Epidermal melanocyte (primary cell): ENCODE results near the gene GBGT1.
"Not testable (repeated sequence)": the region's sequence is repeated elsewhere in the genome, so short reads cannot be mapped to it uniquely, and the experiment has no call there.

ENCODE experiments used
- DNase-seq: peaks from one replicate; pipeline ENCODE4 v3.0.0; 2011; ENCODE audit warnings: low spot score; ENCODE audit not compliant: insufficient read length

Gene GBGT1

DNA sequence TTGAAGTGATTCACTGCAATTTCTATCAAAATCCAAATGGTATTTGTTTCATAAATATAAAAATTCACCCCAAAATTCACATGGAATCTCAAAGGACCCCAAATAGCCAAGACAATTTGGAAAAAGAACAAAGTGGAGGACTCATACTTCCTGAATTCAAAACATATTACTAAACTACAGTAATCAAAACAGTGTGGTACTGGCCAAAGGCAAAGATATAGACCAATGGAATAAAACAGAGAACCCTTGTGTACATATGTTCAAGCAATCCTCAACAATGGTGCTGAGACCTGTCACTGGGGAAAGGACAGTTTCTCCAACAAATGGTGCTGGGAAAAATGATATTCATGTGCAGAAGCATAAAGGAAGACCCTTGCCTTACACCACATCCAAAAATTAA is 31.3 kb upstream of the GBGT1 start:
- DNase-seq, result no peak

DNA sequence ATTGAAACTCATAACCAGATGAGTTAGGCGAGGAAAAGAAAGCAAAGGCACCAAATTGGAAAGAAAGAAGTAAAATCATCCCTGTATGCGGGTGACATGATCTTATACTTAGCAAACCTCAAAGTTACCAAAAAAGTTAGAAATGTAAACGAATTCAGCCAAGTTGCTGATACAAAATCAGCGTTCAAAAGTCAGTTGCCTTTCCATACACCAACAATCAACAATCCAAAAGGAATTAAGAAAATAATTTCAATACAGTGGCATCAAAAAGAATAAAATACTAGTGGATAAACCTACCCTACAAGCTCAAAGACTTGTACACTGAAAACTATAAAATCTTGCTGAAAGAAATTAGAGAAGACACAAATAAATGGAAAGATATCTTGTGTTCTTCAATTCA is 30.9 kb upstream of the GBGT1 start:
- no peak for DNase-seq

GRCh38 chr9:133191989-133192388 is 28.3 kb upstream of the GBGT1 start:
- DNase-seq, result no peak

- DNase-seq, result no peak
Measured at GRCh38 chr9:133189826-133190225, 26.1 kb upstream of the GBGT1 start.

- no peak for DNase-seq
Measured at GRCh38 chr9:133188843-133189180, 25.1 kb upstream of the GBGT1 start.

DNA sequence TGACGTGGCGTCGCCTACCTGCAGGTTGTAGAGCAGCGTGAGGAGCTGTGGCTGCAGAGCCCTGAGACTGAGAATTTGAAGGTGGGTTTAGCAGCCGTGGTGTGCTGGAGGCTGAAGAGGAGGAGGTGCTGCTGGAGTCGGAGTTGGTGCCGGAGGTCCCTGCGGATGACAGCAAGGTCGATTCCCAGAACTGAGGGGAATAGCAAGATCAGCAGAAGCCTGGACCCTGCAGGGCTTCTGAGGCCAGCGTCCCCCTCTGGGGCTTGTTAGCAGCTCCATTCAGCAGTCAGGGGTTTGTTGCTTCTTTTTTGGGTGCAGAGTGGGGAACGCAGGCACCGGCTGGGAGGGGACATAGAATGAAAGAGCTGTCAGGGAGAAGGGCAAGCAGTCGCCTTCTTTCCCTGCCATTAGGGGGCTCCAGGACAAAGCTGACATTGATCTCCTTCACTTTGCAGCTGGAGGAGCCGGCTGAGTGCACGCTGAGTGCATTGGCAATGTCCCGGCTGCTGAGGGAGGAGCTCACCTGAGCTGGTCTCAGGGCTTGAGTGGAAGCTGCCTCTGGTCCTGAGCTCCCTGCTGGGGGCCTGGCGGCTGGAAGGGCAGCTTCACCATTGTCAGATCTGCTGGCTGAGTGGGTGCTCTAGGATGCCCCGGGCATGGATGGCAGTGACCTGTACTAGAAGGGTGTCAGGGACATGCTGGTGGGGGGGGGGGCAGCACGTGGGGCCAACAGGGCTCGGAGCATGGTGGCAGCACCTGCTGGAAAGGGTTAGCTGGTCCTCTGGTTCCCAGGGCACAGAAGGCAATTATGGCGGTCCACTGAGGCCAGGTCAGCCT is 24.5 kb upstream of the GBGT1 start:
- DNase-seq, result no peak

DNA sequence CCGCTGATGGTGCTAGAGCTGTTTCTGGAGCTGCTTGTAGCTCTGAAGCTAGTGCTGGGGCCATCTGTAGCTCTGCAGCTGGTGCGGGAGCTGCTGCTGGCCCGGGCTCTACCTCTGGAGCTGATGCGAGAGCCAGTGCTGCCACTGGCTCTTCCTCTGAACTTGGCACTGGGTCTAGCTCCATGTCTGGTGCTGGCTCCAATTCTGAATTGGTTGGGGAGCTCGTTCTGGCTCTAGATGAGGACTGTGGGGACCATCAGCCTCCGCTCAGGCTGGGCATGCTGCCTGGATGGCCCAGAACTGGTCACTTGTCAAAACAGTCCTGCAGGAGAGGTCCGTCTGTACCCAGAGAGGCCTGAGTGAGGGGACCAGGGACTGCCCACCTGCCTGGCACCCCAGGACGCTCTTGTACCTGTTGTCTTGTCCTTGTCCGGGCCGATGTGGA is 23.9 kb upstream of the GBGT1 start:
- DNase-seq, result no peak

GRCh38 chr9:133186736-133187135 is 23.0 kb upstream of the GBGT1 start:
- no peak for DNase-seq

- no peak for DNase-seq
Measured at GRCh38 chr9:133184971-133185370, 21.3 kb upstream of the GBGT1 start.

GRCh38 chr9:133182151-133182550 is 18.4 kb upstream of the GBGT1 start:
- no peak for DNase-seq

DNA sequence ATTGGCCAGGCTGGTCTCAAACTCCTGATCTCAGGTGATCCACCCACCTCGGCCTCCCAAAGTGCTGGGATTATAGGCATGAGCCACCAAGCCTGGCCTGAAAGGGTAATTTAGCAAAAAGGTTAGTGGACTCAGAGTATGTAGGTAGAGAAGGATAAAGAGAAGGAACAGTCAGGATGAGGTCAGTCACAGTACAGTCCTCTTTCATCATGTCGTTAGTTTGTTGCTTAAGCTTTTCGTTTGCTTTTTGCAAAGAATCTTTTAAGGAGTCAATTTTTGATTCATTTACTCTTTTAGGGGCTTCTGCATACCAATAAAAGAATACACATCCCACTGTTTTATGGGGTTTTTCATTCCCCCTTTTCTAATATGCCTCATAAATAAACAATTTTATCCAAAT is 17.8 kb upstream of the GBGT1 start:
- DNase-seq, result no peak

DNA sequence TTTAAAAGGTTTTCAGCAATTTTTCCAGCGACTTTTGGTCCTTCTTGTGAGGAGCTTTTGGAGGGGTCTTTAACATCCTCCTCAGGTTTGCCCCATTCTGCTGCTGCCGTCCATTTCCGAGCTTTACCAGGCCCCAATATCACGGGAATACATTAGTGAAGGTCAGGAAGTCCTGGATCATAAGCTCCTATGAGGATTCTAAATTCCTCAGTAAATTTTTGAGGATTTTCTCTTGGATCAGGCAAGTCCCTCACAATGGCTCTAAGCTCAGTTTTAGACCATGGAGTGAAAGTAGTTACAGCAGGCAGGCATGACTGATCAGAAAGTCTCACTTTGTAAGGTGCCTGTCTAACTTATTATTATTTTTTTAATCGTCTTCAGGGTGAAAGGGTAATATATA is 17.2 kb upstream of the GBGT1 start:
- DNase-seq, result no peak

DNA sequence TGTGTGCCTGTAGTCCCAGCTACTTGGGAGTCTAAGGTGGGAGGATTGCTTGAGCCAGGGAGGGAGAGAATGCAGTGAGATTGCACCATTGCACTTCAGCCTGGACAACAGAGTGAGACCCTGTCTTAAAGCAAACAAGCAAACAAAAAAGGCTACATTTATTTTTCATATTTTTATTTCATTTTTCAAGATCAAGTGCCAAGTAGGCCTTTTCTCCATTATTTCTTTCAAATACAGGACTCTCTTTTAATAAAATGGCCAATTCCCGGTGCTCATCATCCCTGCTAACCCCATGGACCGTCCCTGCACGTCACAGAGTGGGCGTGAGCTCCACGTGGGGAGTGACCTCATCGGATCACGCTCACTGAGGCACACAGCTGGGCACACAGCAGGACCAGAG is 9.3 kb upstream of the GBGT1 start:
- DNase-seq, result no peak

DNA sequence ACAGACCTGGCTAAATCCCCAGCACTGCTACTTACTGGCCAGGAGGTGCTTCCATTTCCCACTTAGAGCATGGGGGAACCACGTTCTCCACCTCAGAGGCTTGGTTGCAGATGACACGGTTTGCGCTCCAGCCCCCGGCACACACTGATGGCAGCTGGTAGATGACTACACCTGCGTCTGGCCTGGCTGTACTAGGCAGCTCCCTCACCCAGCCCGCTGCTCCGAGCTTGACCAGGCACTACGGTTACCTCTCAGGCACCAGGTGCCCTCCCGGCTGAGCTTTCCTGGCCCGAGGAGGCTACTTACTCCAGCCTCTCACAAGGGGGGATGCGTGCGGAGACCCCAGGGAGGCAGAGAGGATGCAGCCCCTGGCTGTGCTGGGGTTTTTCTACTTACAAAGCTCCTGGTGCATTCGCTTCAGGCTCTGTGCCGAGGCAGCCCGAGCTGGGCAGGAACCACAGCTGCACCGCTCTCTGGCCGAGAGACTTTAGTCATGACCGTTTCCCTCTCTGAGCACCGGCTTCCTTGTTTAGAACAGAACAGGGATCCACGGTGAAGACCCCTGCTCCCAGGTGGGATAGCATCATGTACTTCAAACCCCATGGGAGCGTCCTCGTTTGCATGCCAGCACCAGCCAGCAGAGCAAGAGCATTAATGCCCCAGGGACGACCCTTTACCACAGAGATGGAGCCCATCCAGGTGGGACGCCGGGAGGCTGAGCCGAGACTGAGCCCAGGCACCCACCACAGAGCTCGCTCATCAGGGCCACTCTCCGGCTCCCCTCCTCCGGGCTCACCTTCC is 7.6 kb upstream of the GBGT1 start:
- no peak for DNase-seq

GRCh38 chr9:133170716-133171115 is 7.0 kb upstream of the GBGT1 start:
- DNase-seq, result no peak

GRCh38 chr9:133169687-133170086 is 6.0 kb upstream of the GBGT1 start:
- DNase-seq, result not testable (repeated sequence)

DNA sequence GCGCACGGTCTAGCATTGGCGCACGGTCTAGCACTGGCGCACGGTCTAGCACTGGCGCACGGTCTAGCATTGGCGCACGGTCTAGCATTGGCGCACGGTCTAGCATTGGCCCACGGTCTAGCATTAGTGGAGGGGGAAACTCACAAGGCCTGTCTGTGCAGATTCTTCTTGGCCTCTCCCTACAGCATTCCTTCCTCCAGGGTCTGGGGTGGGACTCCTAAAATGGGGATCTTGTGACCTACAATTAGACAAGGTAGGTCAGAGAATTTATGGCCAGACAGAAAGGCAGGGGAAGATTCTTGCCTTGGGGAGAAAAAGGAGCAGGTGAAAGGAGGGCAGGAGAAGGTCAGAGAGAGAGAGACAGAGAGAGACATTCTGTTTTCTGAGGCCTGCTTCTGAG is 5.4 kb upstream of the GBGT1 start:
- DNase-seq, result no peak

DNA sequence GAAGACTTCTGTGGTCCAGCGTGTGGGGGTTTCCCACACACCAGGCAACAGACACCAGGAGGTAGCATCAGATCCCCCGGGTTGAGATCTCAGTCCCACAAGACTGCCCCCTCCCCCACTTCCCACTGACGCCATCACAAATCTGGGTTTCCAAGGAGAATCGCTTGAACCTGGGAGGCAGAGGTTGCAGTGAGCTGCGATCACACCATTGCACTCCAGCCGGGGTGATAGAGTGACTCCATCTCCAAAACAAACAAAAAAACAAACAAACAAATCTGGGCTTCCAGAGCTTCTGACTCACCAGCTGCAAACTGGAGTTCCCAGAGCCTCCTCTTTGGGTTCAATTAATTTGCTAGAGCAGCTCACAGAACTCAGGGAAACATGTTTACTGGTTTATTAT is 4.7 kb upstream of the GBGT1 start:
- DNase-seq, result no peak

GRCh38 chr9:133167769-133168168 is 4.1 kb upstream of the GBGT1 start:
- DNase-seq, result no peak

GRCh38 chr9:133167096-133167730 is 3.5 kb upstream of the GBGT1 start:
- DNase-seq, result no peak

DNA sequence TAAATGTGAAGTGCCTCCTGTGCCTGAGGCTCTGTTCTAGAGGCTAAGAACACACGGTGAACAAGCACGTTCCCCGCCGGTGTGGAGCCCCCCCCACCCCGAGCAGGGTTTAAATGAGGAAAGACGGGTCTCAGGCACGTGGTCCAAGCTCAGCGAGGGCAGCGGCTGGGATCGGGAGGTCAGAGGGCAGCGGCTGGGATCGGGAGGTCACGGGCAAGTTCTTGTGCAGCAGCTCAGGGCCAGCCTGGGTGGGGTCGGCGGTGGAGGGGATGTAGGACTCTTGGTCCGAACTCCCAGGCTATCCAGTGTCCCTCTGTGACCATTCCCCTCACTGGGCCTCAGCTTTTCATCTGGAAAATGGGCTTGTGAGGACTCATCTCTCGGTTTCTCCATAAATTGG is 2.7 kb upstream of the GBGT1 start:
- no peak for DNase-seq

DNA sequence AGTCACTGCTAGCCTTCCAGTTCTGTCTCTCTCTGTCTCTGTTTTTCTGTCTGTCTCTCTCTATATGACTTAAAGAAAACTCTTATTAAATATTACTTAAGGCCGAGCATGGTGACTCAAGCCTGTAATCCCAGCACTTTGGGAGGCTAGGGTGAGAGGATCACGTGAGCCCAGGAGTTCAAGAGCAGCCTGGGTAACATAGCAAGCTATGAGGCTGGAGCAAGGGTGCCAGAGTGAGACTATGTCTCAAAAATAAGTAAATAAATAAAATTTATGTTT is 1.7 kb upstream of the GBGT1 start:
- DNase-seq, result no peak

GRCh38 chr9:133164191-133164590 is 477 bp upstream of the GBGT1 start:
- DNase-seq, result no peak
